GM12892 (cell line): Measurements from ENCODE around the gene FTSJ3.
"Not testable (repeated sequence)": the region's sequence is repeated elsewhere in the genome, so short reads cannot be mapped to it uniquely, and the experiment has no call there.

Experiments
- POLR2A ChIP-seq: IDR thresholded peaks from 2 replicates; pipeline ENCODE4 v1.6.1; 2011; ENCODE audit warnings: low read depth, low read length, control low read depth
- POLR2AphosphoS5 ChIP-seq: IDR thresholded peaks from 2 replicates; pipeline ENCODE4 v1.6.1; 2011; ENCODE audit warnings: low read depth, low read length, control low read depth
- TAF1 ChIP-seq: IDR thresholded peaks from 2 replicates; pipeline ENCODE4 v1.6.1; 2011; ENCODE audit warnings: low read depth, mild to moderate bottlenecking, control low read depth, low read length, borderline replicate concordance

- not testable (repeated sequence) for TF ChIP-seq TAF1, POLR2A, POLR2AphosphoS5
Observed at GRCh38 chr17:63874693-63875092, 47.2 kb upstream of the FTSJ3 start.
